Smooth muscle cell (in vitro differentiated cells): ENCODE results near the gene HOXB5. TPM values are rescaled to one million over a fixed set of nuclear protein-coding genes. Genes with fewer than 3 reads are reported as not detected.

Source experiments
- DNase-seq: peaks from one replicate; lab custom pipeline; 2025; ENCODE audit not compliant: unreplicated experiment; lab: John Stamatoyannopoulos, UW
- H2AFZ ChIP-seq: fragments of 200-600 bp; sonication (generic); 2 replicates; pipeline ENCODE4 v1.6.0; 2016; ENCODE audit warnings: antibody characterized with exemption, low read depth, mild to moderate bottlenecking
- H3F3A ChIP-seq: fragments of 200-600 bp; sonication (generic); 2 replicates; pipeline ENCODE4 v1.6.0; 2017; ENCODE audit warnings: antibody characterized with exemption, low read depth
- H3K27ac ChIP-seq: fragments of 200-600 bp; sonication (generic); 2 replicates; pipeline ENCODE4 v1.5.1; 2016; ENCODE audit warnings: low read depth, mild to moderate bottlenecking
- H3K27me3 ChIP-seq: fragments of 200-600 bp; sonication (generic); 2 replicates; pipeline ENCODE4 v1.6.1; 2016; ENCODE audit warnings: low read depth, mild to moderate bottlenecking
- H3K36me3 ChIP-seq: fragments of 200-600 bp; sonication (generic); 2 replicates; pipeline ENCODE4 v1.5.1; 2016; ENCODE audit warnings: low read depth
- H3K4me1 ChIP-seq: fragments of 200-600 bp; sonication (generic); 2 replicates; pipeline ENCODE4 v1.5.1; 2016; ENCODE audit warnings: low read depth
- H3K4me2 ChIP-seq: fragments of 200-600 bp; sonication (generic); 2 replicates; pipeline ENCODE4 v1.6.0; 2016; ENCODE audit warnings: mild to moderate bottlenecking
- H3K4me3 ChIP-seq: fragments of 200-600 bp; sonication (generic); 2 replicates; pipeline ENCODE4 v1.5.1; 2016; ENCODE audit warnings: mild to moderate bottlenecking
- H3K79me2 ChIP-seq: fragments of 200-600 bp; sonication (generic); 2 replicates; pipeline ENCODE4 v1.6.0; 2016; ENCODE audit warnings: low read depth, mild to moderate bottlenecking
- H3K9ac ChIP-seq: fragments of 200-600 bp; sonication (generic); 2 replicates; pipeline ENCODE4 v1.6.0; 2016; ENCODE audit warnings: low read depth
- H3K9me3 ChIP-seq: fragments of 200-600 bp; sonication (generic); replicated peaks from 2 replicates; pipeline ENCODE4 v1.5.1; 2016; ENCODE audit warnings: low read depth
- H4K20me1 ChIP-seq: fragments of 200-600 bp; sonication (generic); 2 replicates; pipeline ENCODE4 v1.6.0; 2016; ENCODE audit warnings: low read depth
- WGBS: methylation state at CpG from one replicate; pipeline ENCODE4 v1.1.7; 2016; ENCODE audit warnings: low lambda C conversion rate; 5-methylcytosine and 5-hydroxymethylcytosine counted together
- polyA plus RNA-seq: library from polyadenylated mRNA; unstranded; fragments of >200 nt; fragmentation: Nextera tagmentation; extraction: Ambion mirVana; gene quantifications from 2 replicates; pipeline ENCODE4 v1.2.1, GENCODE V29; 2016
- total RNA-seq: library from RNA; depleted of rRNA; stranded (reverse); fragments of >200 nt; gene quantifications from 2 replicates; pipeline ENCODE4 v1.2.3, GENCODE V29; 2014
- TF ChIP-seq, protein P1 (sequence below): fragments of 200-600 bp; sonication (generic); IDR thresholded peaks from 2 replicates; pipeline ENCODE4 v1.5.1; 2017; ENCODE audit warnings: borderline replicate concordance, mild to moderate bottlenecking, antibody characterized with exemption; ENCODE audit not compliant: insufficient read depth, poor library complexity, severe bottlenecking

HOXB5 gene
- total and polyA plus RNA-seq, 2 experiments from 2014 or later, result 0.49 to 1.8 TPM

DNA sequence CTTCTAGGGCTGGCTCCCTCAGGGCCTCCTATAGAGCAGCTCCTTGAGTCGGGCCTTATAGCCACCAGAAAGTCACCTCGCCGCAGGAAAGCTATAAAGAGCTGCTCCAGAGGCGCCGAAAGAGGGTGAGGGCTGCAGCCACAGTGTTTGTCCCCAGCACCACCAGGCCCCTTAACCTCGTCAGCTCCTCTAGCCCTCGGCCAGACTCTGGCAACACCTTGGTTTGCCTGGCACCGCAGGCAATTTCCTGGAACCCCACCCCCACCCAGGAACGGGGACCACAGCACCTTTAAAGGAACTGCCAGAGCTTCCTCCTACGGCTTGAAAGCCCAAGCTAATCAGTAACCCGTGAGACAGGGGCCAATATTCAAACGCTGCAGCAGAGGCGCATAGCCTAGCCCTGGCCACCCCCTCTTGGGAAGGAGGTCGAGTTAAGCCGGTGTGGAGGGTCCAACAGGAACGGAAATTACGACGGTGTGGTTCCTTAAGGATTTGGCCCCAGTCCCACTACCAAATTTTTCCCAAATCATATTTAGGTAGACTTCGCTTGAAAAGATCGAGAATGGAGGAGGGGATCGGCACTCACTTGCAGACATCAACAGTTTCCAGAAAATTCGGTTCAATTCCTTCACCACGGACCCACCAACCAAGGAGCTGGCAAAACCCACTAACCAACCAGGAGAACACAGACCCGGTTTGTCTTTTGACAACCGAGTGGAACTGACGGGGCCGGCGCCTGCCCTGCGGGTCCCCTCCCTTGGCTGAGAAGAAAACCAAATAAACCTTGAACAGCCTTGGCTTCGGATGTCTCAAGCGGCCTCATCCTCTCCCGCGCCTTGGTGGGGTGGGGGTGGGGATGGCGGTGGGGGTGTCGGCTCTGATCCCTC, 8.2 kb upstream of the HOXB5 start:
- Histone ChIP-seq H2AFZ (no peak overlapping the region), H3K4me1 (peaks cover 9% of the 10 kb centered on the region), H3K36me3 (no peaks in the 10 kb centered on the region), H3K9ac (peak overlapping the region; percentile 35), H3K4me3 (peak overlapping the region; percentile 66), H3K4me2 (peak overlapping the region; percentile 98), H3K9me3 (no peaks in the 10 kb centered on the region), H3K79me2 (peaks cover 81% of the 10 kb centered on the region), H3K27ac (peak overlapping the region; percentile 79), H4K20me1 (peaks cover 68% of the 10 kb centered on the region), H3F3A (peaks cover 20% of the 10 kb centered on the region), H3K27me3 (peaks cover 7% of the 10 kb centered on the region)
- WGBS, result 5% methylated on average over 35 of the region's 35 CpGs
- TF ChIP-seq, protein P1, sequence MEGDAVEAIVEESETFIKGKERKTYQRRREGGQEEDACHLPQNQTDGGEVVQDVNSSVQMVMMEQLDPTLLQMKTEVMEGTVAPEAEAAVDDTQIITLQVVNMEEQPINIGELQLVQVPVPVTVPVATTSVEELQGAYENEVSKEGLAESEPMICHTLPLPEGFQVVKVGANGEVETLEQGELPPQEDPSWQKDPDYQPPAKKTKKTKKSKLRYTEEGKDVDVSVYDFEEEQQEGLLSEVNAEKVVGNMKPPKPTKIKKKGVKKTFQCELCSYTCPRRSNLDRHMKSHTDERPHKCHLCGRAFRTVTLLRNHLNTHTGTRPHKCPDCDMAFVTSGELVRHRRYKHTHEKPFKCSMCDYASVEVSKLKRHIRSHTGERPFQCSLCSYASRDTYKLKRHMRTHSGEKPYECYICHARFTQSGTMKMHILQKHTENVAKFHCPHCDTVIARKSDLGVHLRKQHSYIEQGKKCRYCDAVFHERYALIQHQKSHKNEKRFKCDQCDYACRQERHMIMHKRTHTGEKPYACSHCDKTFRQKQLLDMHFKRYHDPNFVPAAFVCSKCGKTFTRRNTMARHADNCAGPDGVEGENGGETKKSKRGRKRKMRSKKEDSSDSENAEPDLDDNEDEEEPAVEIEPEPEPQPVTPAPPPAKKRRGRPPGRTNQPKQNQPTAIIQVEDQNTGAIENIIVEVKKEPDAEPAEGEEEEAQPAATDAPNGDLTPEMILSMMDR, result no peak
- no peak for DNase-seq

DNA sequence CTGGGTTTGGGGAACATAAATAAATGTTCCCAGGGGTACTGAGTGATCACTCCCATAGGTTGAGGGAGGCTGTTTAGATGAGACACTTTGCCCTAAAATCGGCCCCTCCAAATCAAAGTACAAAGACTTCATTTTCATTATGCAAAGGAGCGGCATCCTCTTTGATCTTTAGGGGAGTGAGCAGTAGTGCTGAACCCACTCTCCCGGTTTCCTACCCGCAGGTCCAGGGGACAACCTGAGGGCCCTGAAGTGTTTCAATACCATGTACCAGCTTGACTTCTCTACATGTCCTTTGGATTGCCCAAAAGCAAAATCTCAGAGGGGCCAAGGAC, 7.6 kb upstream of the HOXB5 start:
- peak overlapping the region; percentile 35 for H3K9ac ChIP-seq
- peaks cover 74% of the 10 kb centered on the region for H4K20me1 ChIP-seq
- H3K4me3 ChIP-seq, result peak overlapping the region; percentile 66
- TF ChIP-seq, protein P1, result no peak
- H3K4me2 ChIP-seq, result peak overlapping the region; percentile 98
- no peaks in the 10 kb centered on the region for H3K36me3 ChIP-seq
- DNase-seq, result no peak
- H3K79me2 ChIP-seq, result peaks cover 86% of the 10 kb centered on the region
- 14% methylated on average over 4 of the region's 4 CpGs for WGBS
- H3F3A ChIP-seq, result peaks cover 20% of the 10 kb centered on the region
- peaks cover 7% of the 10 kb centered on the region for H3K27me3 ChIP-seq
- H3K27ac ChIP-seq, result peak overlapping the region; percentile 79
- no peaks in the 10 kb centered on the region for H3K9me3 ChIP-seq
- no peak overlapping the region for H2AFZ ChIP-seq
- H3K4me1 ChIP-seq, result peaks cover 9% of the 10 kb centered on the region

DNA sequence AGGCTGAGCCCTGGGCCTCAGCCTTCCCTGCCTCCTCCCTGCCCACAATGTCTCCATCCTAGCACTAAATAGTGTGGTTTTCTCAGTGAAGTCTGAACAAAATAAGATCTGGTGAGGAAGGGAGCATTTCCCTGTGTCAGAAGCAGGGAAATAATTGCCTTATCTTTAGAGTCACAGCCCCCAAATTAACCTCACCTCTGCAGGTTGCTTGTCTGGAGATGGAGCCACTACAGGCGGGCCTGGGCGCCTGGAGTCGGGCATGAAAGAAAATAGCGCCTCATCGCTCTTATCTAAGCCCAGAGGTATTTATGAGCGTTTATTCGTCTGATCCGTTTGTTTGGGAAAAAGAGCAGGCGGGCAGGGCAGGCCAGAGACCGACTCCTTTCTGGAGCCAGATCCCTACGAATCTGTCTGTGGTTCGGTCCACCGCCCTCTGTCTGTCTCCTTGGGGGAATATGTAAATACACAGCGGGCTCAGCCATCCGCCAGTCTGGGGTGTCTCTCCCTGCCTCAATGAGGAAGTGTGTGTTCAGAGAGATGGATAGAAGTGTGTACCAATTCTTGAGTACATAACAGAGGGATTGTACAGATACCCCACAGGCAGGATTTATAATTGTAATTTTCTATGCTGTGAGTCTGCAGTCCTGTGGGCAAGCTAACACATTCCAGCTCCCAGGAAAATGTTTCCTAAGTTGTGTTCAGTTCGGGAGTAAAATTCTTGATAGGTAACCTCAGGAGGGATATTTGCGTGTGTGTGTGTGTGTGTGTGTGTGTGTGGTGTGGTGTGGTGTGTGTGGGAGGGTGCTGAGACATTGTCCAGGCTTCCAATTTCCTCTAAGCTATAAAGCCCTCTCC, 6.9 kb upstream of the HOXB5 start:
- Histone ChIP-seq H4K20me1 (peaks cover 81% of the 10 kb centered on the region), H3K27me3 (peaks cover 7% of the 10 kb centered on the region), H2AFZ (no peak overlapping the region), H3K4me1 (peaks cover 9% of the 10 kb centered on the region), H3K79me2 (peaks cover 91% of the 10 kb centered on the region), H3K27ac (peak overlapping the region; percentile 79), H3K9me3 (no peaks in the 10 kb centered on the region), H3F3A (peaks cover 20% of the 10 kb centered on the region), H3K4me2 (peak overlapping the region; percentile 98), H3K36me3 (no peaks in the 10 kb centered on the region), H3K9ac (no peak overlapping the region), H3K4me3 (peak overlapping the region; percentile 66)
- 4% methylated on average over 17 of the region's 17 CpGs for WGBS
- TF ChIP-seq, protein P1, result no peak
- DNase-seq, result no peak
